Measurements from ENCODE around the gene CDC26.
A peak's percentile ranks its signal among the peaks of the same experiment; 100 is the strongest.
"Not testable (repeated sequence)": the region's sequence is repeated elsewhere in the genome, so short reads cannot be mapped to it uniquely, and the experiment has no call there.

Gene CDC26

GRCh38 chr9:113290052-113290607 lies 14.8 kb upstream of the CDC26 start:
- no peak for DNase-seq

DNA sequence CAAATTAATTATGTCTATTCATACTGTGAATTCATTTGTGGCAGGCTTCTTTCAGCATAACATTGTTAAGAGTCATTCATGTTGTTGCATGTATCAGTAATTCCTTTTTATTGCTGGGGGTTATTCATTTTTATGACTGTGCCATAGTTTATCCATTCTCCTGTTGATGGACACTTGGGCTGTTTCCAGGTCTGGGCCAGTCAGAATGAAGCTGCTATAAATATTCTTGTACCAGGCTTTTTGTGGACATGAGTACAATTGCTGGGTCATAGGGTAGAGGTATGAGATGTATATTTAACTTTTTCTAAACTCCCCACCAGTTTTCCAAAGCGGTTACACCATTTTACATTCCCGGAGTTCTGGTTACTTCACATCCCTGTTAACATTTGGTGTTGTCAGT lies 13.7 kb upstream of the CDC26 start:
- DNase-seq = no peak

DNA sequence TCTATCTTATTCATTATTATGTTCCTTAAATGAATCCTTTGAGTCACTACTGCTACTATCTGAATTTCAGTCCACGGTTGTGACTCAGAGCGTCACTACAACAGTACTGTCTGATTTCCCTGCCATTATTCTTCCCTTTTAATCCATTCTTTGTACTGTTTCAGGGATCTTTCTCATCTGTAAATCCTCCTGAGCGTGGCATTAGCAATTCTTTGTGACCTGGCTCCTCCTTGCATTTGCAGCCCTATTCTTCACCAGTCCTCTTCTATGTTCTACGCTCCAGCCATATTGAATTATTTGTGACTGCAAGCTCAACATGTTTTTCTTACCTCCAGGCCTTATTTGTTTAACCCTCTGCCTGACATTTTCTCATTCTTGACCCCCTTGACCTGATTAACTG lies 6.0 kb upstream of the CDC26 start:
- DNase-seq = no peak

- no peak for DNase-seq
Measured at GRCh38 chr9:113278840-113279239, 3.5 kb upstream of the CDC26 start.

- peak; percentile 69 for DNase-seq
Measured at GRCh38 chr9:113274474-113275156, 757 bp downstream of the CDC26 start.

DNA sequence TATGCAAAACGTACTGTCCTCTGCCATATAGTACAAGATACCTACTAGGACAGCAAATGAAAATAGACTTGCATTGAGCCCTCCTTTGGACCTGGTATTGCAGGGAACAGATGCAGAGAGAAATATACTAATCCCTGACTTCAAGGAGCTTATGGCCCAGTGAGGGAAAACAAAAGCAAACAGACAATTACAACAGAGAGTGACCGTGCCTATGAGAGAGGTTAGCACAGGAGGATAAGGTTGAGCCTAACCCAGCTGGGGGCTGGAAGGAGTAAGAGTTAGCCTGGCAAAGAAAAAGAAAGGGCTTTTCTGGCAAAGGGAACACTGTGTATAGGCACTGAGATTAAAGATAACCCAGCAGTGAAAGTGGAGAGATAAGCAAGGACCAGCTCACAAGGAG lies 5.5 kb downstream of the CDC26 start:
- DNase-seq = no peak

- DNase-seq = no peak
Measured at GRCh38 chr9:113269355-113269754, 6.0 kb downstream of the CDC26 start.

- no peak for DNase-seq
Measured at GRCh38 chr9:113267911-113268566, 7.3 kb downstream of the CDC26 start.

DNA sequence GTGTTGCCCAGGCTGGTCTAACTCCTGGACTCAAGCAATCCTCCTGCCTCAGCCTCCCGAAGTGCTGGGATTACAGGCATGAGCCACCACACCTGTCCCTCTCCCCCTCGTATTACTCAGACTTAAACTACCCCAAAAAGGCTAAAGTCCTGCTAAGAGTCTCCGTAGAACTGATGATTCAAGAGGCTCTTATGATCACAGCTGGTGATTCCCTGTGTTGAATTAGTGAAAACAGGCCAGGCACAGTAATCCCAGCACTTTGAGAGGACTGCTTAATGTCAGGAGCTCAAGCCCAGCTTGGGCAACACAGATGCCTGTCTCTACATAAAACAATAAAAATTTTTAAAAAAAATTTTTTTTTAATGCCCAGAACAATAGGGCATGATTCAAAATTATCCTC lies 9.2 kb downstream of the CDC26 start:
- DNase-seq = no peak

GRCh38 chr9:113261917-113262671 lies 13.3 kb downstream of the CDC26 start:
- DNase-seq = no peak

- DNase-seq = no peak
Measured at GRCh38 chr9:113258282-113258681, 17.1 kb downstream of the CDC26 start.

- no peak for DNase-seq
Measured at GRCh38 chr9:113257863-113258262, 17.5 kb downstream of the CDC26 start.

DNA sequence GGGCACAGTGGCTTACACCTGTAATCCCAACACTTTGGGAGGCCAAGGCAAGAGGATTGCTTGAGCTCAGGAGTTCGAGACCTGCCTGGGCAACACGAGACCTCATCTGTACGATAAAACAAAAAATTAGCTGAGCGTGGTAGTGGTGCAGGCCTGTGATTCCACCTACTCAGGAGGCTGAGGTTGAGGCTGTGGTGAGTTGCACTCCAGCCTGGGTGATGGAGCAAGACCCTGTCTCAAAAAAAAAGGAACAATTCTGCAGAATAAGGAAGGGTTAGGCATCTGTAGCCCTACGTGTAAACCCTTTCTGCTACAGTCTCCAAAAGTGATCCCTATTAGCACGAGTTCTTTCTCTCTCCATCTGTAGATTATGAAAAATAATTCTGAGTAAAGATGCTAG lies 19.9 kb downstream of the CDC26 start:
- DNase-seq = no peak

DNA sequence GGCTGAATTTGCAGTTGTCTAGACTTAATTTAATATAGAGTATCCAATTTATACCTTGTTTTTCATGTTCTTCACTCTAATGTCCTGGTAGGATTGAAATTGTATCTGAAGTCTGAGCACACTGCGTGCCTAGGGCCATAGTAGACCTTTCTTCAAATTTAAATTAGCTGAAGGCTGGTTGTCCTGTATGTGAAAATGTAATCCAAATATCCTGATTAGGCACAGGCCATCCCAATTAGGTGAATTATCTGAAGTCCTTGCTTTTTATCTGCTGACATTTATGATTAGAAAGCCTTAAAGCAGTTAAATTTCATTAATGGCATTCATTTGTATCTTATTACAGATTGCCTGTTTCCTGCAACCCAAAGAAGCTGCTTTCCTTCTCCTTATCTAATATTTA lies 20.4 kb downstream of the CDC26 start:
- no peak for DNase-seq

DNA sequence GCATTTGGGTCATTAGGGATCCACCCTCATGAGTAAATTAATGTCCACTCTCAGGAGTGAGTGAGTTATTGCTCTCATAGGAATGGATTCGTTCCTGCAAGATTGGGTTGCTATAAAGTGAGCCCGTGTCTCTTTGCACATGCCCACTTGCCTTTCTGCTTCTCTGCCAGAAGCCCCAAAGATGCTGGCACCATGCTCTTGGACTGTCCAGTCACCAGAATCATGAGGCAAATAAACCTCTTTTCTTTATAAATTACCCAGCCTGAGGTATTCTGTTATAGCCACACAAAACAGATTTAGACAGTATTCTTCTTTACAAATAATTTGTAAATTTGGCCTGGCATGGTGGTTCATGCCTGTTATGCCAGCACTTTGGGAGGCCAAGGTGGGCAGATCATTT lies 24.6 kb downstream of the CDC26 start:
- DNase-seq = no peak

DNA sequence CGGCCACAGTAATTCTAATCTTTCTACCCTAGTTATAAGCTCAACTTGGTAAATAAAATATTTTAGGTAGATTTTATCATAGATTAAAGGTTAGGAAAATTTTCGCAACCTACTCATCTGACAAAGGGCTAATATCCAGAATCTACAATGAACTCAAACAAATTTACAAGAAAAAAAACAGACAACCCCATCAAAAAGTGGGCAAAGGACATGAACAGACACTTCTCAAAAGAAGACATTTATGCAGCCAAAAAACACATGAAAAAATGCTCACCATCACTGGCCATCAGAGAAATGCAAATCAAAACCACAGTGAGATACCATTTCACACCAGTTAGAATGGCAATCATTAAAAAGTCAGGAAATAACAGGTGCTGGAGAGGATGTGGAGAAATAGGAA lies 25.7 kb downstream of the CDC26 start:
- not testable (repeated sequence) for DNase-seq

DNA sequence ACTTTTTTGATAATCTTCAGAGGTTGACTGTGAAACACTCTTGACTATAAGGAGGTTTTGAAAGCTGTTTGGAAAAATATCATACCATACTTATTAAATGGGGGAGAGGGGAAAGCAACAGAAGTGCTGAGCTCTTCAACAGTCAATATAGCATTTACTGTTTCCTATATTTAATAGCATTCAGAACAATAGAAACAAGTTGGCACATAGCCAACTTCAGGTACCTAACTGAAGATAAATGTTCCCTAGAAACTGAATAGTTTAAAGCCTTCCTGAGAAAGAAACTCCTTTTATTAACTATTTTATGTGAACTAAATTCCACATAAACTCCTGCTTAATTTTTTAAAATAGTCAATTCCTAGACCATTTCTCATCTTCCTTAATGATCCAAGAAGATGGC lies 27.7 kb downstream of the CDC26 start:
- peak; percentile 18 for DNase-seq

- DNase-seq = no peak
Measured at GRCh38 chr9:113246928-113247327, 28.4 kb downstream of the CDC26 start.

GRCh38 chr9:113245894-113246293 lies 29.5 kb downstream of the CDC26 start:
- no peak for DNase-seq

DNA sequence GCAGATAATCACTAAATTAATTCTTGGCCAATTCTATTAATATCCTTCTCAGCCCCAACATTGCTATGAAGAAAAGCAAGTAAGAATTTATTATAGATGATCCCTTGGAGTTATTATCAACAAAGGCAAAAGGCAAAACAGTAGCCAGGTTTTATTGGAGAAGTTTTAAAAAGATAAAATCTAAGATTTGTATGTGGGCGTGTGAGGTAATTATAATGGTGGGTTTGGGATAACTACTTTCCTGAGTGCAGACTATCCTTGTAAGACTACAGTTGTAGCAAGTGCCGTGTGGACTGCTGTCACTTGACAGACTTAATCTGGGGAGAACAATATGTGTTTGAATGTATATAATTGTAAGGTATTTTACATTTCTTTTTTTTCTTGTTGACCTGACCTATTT lies 30.8 kb downstream of the CDC26 start:
- no peak for DNase-seq

DNA sequence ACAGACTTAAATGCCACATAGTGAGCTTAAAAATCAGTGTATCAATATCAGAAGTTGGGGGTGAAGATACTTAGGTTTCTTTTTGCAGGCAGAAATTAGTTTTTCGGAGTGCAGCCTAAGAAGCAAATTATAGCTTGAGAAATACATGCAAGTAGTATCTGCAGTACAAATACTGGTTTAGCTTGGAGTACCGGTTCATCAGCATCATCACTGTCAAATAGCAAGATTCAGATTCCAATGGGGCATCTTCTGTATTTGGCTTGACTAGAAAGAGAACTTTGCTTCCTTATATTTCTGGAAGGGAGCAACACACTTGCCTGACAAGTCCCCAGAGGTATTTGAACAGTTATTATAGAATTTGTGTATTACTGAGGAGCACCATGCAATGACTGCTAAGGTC lies 34.2 kb downstream of the CDC26 start:
- no peak for DNase-seq

DNA sequence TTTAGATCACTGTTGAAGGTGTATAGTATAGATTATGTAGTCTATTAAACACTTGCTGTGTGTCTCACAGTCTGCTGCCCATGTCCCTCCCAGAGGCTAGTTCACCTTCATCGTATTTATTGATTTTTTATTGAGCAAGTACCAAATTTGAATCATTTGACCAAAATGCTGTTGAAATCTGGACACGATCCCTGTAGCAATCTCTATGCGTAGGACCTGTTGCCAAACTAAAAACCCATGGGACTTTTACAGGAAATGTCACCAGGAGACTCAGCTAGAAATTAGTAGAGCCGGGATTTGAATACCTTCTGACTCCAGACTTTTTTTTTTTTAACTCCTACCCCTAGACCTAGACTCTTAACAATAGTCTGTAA lies 36.5 kb downstream of the CDC26 start:
- DNase-seq = no peak

GRCh38 chr9:113238202-113238858 lies 37.0 kb downstream of the CDC26 start:
- DNase-seq = no peak

Data from COR-L47 (cell line).